ENCODE measurements around the gene COPZ2. TPM values are rescaled to one million over a fixed set of nuclear protein-coding genes. Genes with fewer than 3 reads are reported as not detected.

The COPZ2 gene
- total and polyA plus RNA-seq, 8 donors = 18.8 to 48.6 (median 24.2) TPM

- intact Hi-C loops (cut with DNase I) = no loop called here
- Histone ChIP-seq H3K27me3 (peaks cover 0 to 4% of the 10 kb centered on the region in 2 donors), H3K4me3 (no peak overlapping the region), H3K9me3 (no peaks in the 10 kb centered on the region), H3K4me1 (peaks cover 13 to 15% of the 10 kb centered on the region in 2 donors), H3K36me3 (no peaks in the 10 kb centered on the region), H3K27ac (no peak overlapping the region)
- ATAC-seq = no peak
- no peak for TF ChIP-seq CTCF (IDR thresholded peaks at IDR 0.05)
- no peak for DNase-seq
Observed at GRCh38 chr17:48030531-48030930, 7.1 kb downstream of the COPZ2 start.

GRCh38 chr17:48028736-48029135 is 8.9 kb downstream of the COPZ2 start:
- H3K36me3 ChIP-seq = no peaks in the 10 kb centered on the region
- intact Hi-C loops (cut with DNase I) = loop anchor here (5.0 to 10.0 kb wide), 4 partner anchors 46 to 106 kb away; no protein-coding TSS in a partner anchor
- H3K27ac ChIP-seq = no peak overlapping the region
- no peaks in the 10 kb centered on the region for H3K9me3 ChIP-seq
- H3K4me1 ChIP-seq = peaks cover 14 to 28% of the 10 kb centered on the region in 2 donors
- H3K27me3 ChIP-seq = peaks cover 0 to 10% of the 10 kb centered on the region in 2 donors
- ATAC-seq (no peak), DNase-seq (no peak)
- TF ChIP-seq CTCF (IDR thresholded peaks at IDR 0.05) = no peak
- H3K4me3 ChIP-seq = no peak overlapping the region

- H3K9me3 ChIP-seq = no peaks in the 10 kb centered on the region
- TF ChIP-seq CTCF (IDR thresholded peaks at IDR 0.05) = no peak
- H3K27me3 ChIP-seq = peaks cover 0 to 23% of the 10 kb centered on the region in 2 donors
- ATAC-seq (no peak), DNase-seq (no peak)
- peaks cover 14 to 41% of the 10 kb centered on the region in 2 donors for H3K4me1 ChIP-seq
- no peaks in the 10 kb centered on the region for H3K36me3 ChIP-seq
- no peak overlapping the region for H3K27ac ChIP-seq
- H3K4me3 ChIP-seq = no peak overlapping the region
- intact Hi-C loops (cut with DNase I) = loop anchor here (5.0 to 10.0 kb wide), 4 partner anchors 47 to 107 kb away; no protein-coding TSS in a partner anchor
Observed at GRCh38 chr17:48027322-48027981, 10.1 kb downstream of the COPZ2 start.

- TF ChIP-seq CTCF (IDR thresholded peaks at IDR 0.05) = peak; percentile 76 to 79
- Histone ChIP-seq H3K27ac (peak overlapping the region in 1 of 2 donors; percentile 42), H3K36me3 (no peaks in the 10 kb centered on the region), H3K4me1 (peaks cover 14 to 48% of the 10 kb centered on the region in 2 donors), H3K4me3 (no peak overlapping the region), H3K9me3 (no peaks in the 10 kb centered on the region), H3K27me3 (peaks cover 0 to 24% of the 10 kb centered on the region in 2 donors)
- DNase-seq (peak; percentile 76 to 91 (median 90)), ATAC-seq (peak; percentile 51)
- intact Hi-C loops (cut with DNase I) = loop anchor here (5.0 to 10.0 kb wide), 4 partner anchors 48 to 108 kb away; no protein-coding TSS in a partner anchor
Observed at GRCh38 chr17:48026502-48027321, 10.9 kb downstream of the COPZ2 start.
